GM12878 (cell line): ENCODE measurements around the gene TK2. TPM values are rescaled to one million over a fixed set of nuclear protein-coding genes. Genes with fewer than 3 reads are reported as not detected.

Experiments used
- ATAC-seq: fragments of 200-7000 bp; cut with Tn5 transposase; 3 replicates; pipeline ENCODE4 v1.9.1; 2020; ENCODE audit warnings: mild to moderate bottlenecking, moderate library complexity
- BruUV-seq: library from RNA; stranded (reverse); fragments of 400-500 nt; replicated peaks from 2 replicates; lab custom pipeline; 2021; lab: Mats Ljungman, UMichigan
- CTCF ChIA-PET: fragments of 300-600 bp; sonication (Branson Sonifier 250); formaldehyde crosslinking; extraction: SDS; loops from one replicate; lab custom pipeline; 2021; ENCODE audit warnings: inconsistent platforms; lab: Yijun Ruan, JAX
- POLR2A ChIA-PET: fragments of 350-600 bp; formaldehyde crosslinking; extraction: SDS; loops from one replicate; lab custom pipeline; 2021; ENCODE audit warnings: inconsistent platforms; lab: Charles Lee
- RAD21 ChIA-PET: fragments of 300-600 bp; sonication (Branson Sonifier 250); formaldehyde crosslinking; loops from one replicate; lab custom pipeline; 2023; ENCODE audit warnings: antibody characterized with exemption; ENCODE audit not compliant: unreplicated experiment; lab: Charles Lee
- SMC1A ChIA-PET: fragments of 300-600 bp; sonication (Branson Sonifier 250); formaldehyde crosslinking; loops from one replicate; lab custom pipeline; 2023; ENCODE audit not compliant: unreplicated experiment, uncharacterized antibody; lab: Charles Lee
- DNase-seq: peaks from one replicate; pipeline ENCODE4 v3.0.0-alpha.2; 2011; ENCODE audit warnings: low read depth, low spot score
- FAIRE-seq: peaks from 3 replicates; lab custom pipeline; 2011; peaks lifted over from hg19 to GRCh38; lab: Jason Lieb, UNC
- H2AFZ ChIP-seq: 2 replicates; pipeline ENCODE4 v1.6.0; 2011; ENCODE audit warnings: low read depth, low read length, control low read depth; ENCODE audit not compliant: control insufficient read depth
- H3K27ac ChIP-seq: 2 replicates; pipeline ENCODE4 v1.5.1; 2011; ENCODE audit warnings: control low read depth; ENCODE audit not compliant: control insufficient read depth, insufficient read depth
- H3K27me3 ChIP-seq, 2 experiments: replicated peaks in 1 of 2; 2 replicates each; pipeline versions ENCODE4 v1.6.0 to v1.6.1; 2011; ENCODE audit warnings: low read length in 1 of 2; ENCODE audit not compliant: control insufficient read depth in 2 of 2, insufficient read depth in 2 of 2
- H3K36me3 ChIP-seq, 2 experiments: 2 replicates each; pipeline ENCODE4 v1.5.1; 2011; ENCODE audit warnings: low read length in 1 of 2; ENCODE audit not compliant: control insufficient read depth in 2 of 2, insufficient read depth in 2 of 2
- H3K4me1 ChIP-seq: 2 replicates; pipeline ENCODE4 v1.6.1; 2011; ENCODE audit warnings: mild to moderate bottlenecking, low read length, moderate library complexity, mixed read lengths; ENCODE audit not compliant: control insufficient read depth, insufficient read depth
- H3K4me2 ChIP-seq: 2 replicates; pipeline ENCODE4 v1.6.0; 2011; ENCODE audit warnings: control low read depth; ENCODE audit not compliant: control insufficient read depth, insufficient read depth
- H3K4me3 ChIP-seq: fragments of 200-600 bp; sonication (generic); 2 replicates; pipeline ENCODE4 v1.5.1; 2016
- H3K79me2 ChIP-seq: 2 replicates; pipeline ENCODE4 v1.6.0; 2011; ENCODE audit warnings: low read length; ENCODE audit not compliant: control insufficient read depth, insufficient read depth
- H3K9ac ChIP-seq: 2 replicates; pipeline ENCODE4 v1.8.0; 2011; ENCODE audit warnings: low read length, control low read depth, mixed read lengths; ENCODE audit not compliant: control insufficient read depth, insufficient read depth
- H3K9me3 ChIP-seq: replicated peaks from 3 replicates; pipeline ENCODE4 v1.5.1; 2011; ENCODE audit warnings: mild to moderate bottlenecking, low read length; ENCODE audit not compliant: control insufficient read depth, insufficient read depth
- H4K20me1 ChIP-seq: 2 replicates; pipeline ENCODE4 v1.6.0; 2011; ENCODE audit not compliant: control insufficient read depth, insufficient read depth
- ASH2L ChIP-seq: fragments of 300-600, 200-600 bp; sonication (generic); IDR thresholded peaks from 2 replicates; pipeline ENCODE4 v1.6.1; 2017; ENCODE audit warnings: low read depth, mild to moderate bottlenecking, borderline replicate concordance
- BMI1 ChIP-seq: fragments of 450-650 bp; IDR thresholded peaks from 2 replicates; pipeline ENCODE4 v1.6.1; 2016; ENCODE audit warnings: mild to moderate bottlenecking, moderate library complexity, borderline replicate concordance
- CHD1 ChIP-seq: IDR thresholded peaks from 2 replicates; pipeline ENCODE4 v1.6.1; 2012; ENCODE audit warnings: low read depth, low read length, improper control_type of control experiment
- EP300 ChIP-seq, 2 experiments: fragments of 150-350 bp in 1 of 2; IDR thresholded peaks; 2 replicates each; pipeline ENCODE4 v1.6.1; 2011 to 2012; ENCODE audit warnings: low read depth in 2 of 2, low read length in 2 of 2, borderline replicate concordance in 1 of 2, improper control_type of control experiment in 1 of 2, inconsistent platforms in 1 of 2; ENCODE audit not compliant: control insufficient read depth in 1 of 2
- NR2C2 ChIP-seq: IDR thresholded peaks from 2 replicates; pipeline ENCODE4 v1.6.1; 2011; ENCODE audit warnings: borderline replicate concordance, low read depth; ENCODE audit not compliant: control insufficient read depth, insufficient read length
- POLR2AphosphoS5 ChIP-seq: IDR thresholded peaks from 2 replicates; pipeline ENCODE4 v1.6.1; 2011; ENCODE audit warnings: mild to moderate bottlenecking, low read length, inconsistent platforms
- RAD21 ChIP-seq: IDR thresholded peaks from 2 replicates; pipeline ENCODE4 v1.6.1; 2011; ENCODE audit warnings: mild to moderate bottlenecking, low read depth, low read length, moderate library complexity; ENCODE audit not compliant: insufficient read depth
- RB1 ChIP-seq: fragments of 450-650 bp; formaldehyde crosslinking; IDR thresholded peaks from 2 replicates; pipeline ENCODE4 v1.6.1; 2017; ENCODE audit warnings: mild to moderate bottlenecking, borderline replicate concordance
- SIN3A ChIP-seq: IDR thresholded peaks from 2 replicates; pipeline ENCODE4 v1.6.1; 2012; ENCODE audit warnings: low read depth, low read length, improper control_type of control experiment
- SMC3 ChIP-seq: IDR thresholded peaks from 2 replicates; pipeline ENCODE4 v1.6.1; 2011; ENCODE audit warnings: low read length, improper control_type of control experiment, borderline replicate concordance
- STAT3 ChIP-seq: IDR thresholded peaks from 2 replicates; pipeline ENCODE4 v1.6.1; 2011; ENCODE audit warnings: low read depth, low read length, improper control_type of control experiment
- ZNF274 ChIP-seq: IDR thresholded peaks from one replicate; pipeline ENCODE4 v1.8.0; 2011; ENCODE audit not compliant: insufficient read length, insufficient read depth
- WGBS: methylation state at CpG from one replicate; pipeline ENCODE4 v1.1.6; 2016; ENCODE audit warnings: low lambda C conversion rate; ENCODE audit not compliant: insufficient replicate concordance, insufficient coverage; ENCODE audit errors: missing lambda C conversion rate; 5-methylcytosine and 5-hydroxymethylcytosine counted together
- in situ Hi-C: fragments of 300-500 bp; cut with MboI; formaldehyde crosslinking; loops from 9 replicates; pipeline ENCODE4 v1.14.3; 2018; ENCODE audit warnings: mixed read lengths
- intact Hi-C: fragments of 100-400 bp; cut with micrococcal nuclease; formaldehyde crosslinking; loops from one replicate; pipeline ENCODE4 v1.14.2; 2022; ENCODE audit not compliant: unreplicated experiment
- polyA plus RNA-seq, 11 experiments: library from polyadenylated mRNA; depleted of rRNA in 4 of 11; unstranded in 6 of 11; stranded (reverse) in 5 of 11; fragments of >200 nt; fragmentation: Nextera tagmentation in 4 of 11; fragmentation: Illumina TruSeq in 1 of 11; extraction: Ambion mirVana in 4 of 11; extraction: Trizol in 1 of 11; gene quantifications; 1 replicate in 1 of 11; 2 replicates in 10 of 11; pipeline versions ENCODE4 v1.2.1 to v1.2.3, GENCODE V29; 2011 to 2016; ENCODE audit warnings: inconsistent platforms in 2 of 11, missing spikeins in 2 of 11, low read depth in 1 of 11
- total RNA-seq, 4 experiments: library from RNA; depleted of rRNA in 3 of 4; stranded (reverse); fragments of >200 nt in 3 of 4; fragmentation: Illumina TruSeq in 1 of 4; extraction: Trizol in 1 of 4; gene quantifications; 2 replicates each; pipeline versions ENCODE4 v1.2.1 to v1.2.3, GENCODE V29; 2013 to 2021
- TF ChIP-seq, protein P1 (sequence below): IDR thresholded peaks from 2 replicates; pipeline ENCODE4 v1.6.1; 2012; ENCODE audit warnings: improper control_type of control experiment, low read depth, low read length; ENCODE audit not compliant: insufficient replicate concordance
- TF ChIP-seq, protein P2 (sequence below): fragments of 150-350 bp; IDR thresholded peaks from 2 replicates; pipeline ENCODE4 v1.6.1; 2014; ENCODE audit warnings: mild to moderate bottlenecking, low read depth, low read length

The TK2 gene
- total and polyA plus RNA-seq, 10 of the 15 experiments (the other 5 are each of a cell fraction or from before 2014, with no cell fraction given), result 1.3 to 12.4 (median 3.0) TPM

DNA sequence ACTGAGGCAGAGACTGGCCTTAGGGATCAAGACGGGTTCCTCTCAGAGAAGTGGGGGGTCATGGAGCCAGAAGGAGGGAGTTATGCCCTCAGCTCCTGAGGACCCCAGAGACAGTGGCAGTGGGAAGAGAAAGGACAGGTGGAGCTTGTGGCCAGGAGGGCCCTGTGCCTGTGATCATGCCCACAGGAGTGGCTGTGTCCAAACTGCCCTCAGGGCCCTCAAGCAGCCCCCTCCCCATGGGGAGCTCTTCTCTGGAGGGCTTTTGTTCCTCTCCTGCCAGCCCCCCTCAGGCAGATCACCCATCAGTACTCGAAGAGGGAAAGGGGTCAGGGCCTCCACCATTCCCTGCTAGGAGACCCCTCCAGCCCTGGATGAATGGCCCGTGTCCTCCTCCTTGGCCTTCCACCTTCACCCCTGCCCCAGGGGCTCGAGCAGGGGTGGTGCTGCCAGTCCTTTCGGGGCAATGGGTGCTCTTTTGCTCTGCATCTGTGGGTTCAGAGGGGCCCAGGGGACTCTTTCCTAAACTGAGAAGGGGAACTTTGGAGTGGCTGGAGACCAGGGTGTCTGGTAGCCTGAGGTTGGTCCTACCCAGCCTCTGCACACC, 70.2 kb downstream of the TK2 start:
- BruUV-seq, result no TSS peak
- H3K4me3 ChIP-seq, result no peak overlapping the region
- peaks cover 5% of the 10 kb centered on the region for H3K4me1 ChIP-seq
- ChIA-PET SMC1A (interaction anchor here (0.6 to 2.4 kb wide), 2 partner anchors 73 to 81 kb away, joined by 3 to 9 read pairs; no protein-coding TSS in a partner anchor), CTCF (interaction anchor here (0.6 to 10.4 kb wide), 6 partner anchors 62 to 1099 kb away, joined by 3 to 118 read pairs (median 4); no protein-coding TSS in a partner anchor), RAD21 (interaction anchor here (1.3 to 1.5 kb wide), 4 partner anchors 75 to 111 kb away, joined by 3 to 5 read pairs (median 4); no protein-coding TSS in a partner anchor), POLR2A (no interaction called here)
- no peak overlapping the region for H3K4me2 ChIP-seq
- ATAC-seq, result no peak
- 0 out of 4 replicates have a peak, but pooled peaks cover 0 to 3% of the 10 kb centered on the region in 2 experiments for H3K27me3 ChIP-seq
- H2AFZ ChIP-seq, result no peak overlapping the region
- FAIRE-seq, result no peak
- no peak for DNase-seq
- no peaks in the 10 kb centered on the region for H4K20me1 ChIP-seq
- H3K9ac ChIP-seq, result no peak overlapping the region
- H3K79me2 ChIP-seq, result no peaks in the 10 kb centered on the region
- no peak overlapping the region for H3K27ac ChIP-seq
- 13% methylated on average over 4 of the region's 5 CpGs for WGBS
- in situ Hi-C loops (loop anchor here (5.0 kb wide), 1 partner anchor 72 kb away; no protein-coding TSS in a partner anchor), intact Hi-C loops (loop anchor here (2.0 to 5.0 kb wide), 2 partner anchors 69 to 122 kb away; no protein-coding TSS in a partner anchor)
- no peaks in the 10 kb centered on the region for H3K9me3 ChIP-seq
- H3K36me3 ChIP-seq, result no peaks in the 10 kb centered on the region
- no peak for TF ChIP-seq RB1
- no peak for TF ChIP-seq STAT3
- TF ChIP-seq, protein P1, sequence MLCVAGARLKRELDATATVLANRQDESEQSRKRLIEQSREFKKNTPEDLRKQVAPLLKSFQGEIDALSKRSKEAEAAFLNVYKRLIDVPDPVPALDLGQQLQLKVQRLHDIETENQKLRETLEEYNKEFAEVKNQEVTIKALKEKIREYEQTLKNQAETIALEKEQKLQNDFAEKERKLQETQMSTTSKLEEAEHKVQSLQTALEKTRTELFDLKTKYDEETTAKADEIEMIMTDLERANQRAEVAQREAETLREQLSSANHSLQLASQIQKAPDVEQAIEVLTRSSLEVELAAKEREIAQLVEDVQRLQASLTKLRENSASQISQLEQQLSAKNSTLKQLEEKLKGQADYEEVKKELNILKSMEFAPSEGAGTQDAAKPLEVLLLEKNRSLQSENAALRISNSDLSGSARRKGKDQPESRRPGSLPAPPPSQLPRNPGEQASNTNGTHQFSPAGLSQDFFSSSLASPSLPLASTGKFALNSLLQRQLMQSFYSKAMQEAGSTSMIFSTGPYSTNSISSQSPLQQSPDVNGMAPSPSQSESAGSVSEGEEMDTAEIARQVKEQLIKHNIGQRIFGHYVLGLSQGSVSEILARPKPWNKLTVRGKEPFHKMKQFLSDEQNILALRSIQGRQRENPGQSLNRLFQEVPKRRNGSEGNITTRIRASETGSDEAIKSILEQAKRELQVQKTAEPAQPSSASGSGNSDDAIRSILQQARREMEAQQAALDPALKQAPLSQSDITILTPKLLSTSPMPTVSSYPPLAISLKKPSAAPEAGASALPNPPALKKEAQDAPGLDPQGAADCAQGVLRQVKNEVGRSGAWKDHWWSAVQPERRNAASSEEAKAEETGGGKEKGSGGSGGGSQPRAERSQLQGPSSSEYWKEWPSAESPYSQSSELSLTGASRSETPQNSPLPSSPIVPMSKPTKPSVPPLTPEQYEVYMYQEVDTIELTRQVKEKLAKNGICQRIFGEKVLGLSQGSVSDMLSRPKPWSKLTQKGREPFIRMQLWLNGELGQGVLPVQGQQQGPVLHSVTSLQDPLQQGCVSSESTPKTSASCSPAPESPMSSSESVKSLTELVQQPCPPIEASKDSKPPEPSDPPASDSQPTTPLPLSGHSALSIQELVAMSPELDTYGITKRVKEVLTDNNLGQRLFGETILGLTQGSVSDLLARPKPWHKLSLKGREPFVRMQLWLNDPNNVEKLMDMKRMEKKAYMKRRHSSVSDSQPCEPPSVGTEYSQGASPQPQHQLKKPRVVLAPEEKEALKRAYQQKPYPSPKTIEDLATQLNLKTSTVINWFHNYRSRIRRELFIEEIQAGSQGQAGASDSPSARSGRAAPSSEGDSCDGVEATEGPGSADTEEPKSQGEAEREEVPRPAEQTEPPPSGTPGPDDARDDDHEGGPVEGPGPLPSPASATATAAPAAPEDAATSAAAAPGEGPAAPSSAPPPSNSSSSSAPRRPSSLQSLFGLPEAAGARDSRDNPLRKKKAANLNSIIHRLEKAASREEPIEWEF, result no peak
- no peak for TF ChIP-seq BMI1
- no peak for TF ChIP-seq CHD1
- no peak for TF ChIP-seq SIN3A
- no peak for TF ChIP-seq EP300 (IDR thresholded peaks at IDR 0.05; ENCODE audit: borderline replicate concordance in 1 of 2, control insufficient read depth in 1 of 2, low read depth in 2 of 2, low read length in 2 of 2)
- no peak for TF ChIP-seq RAD21
- TF ChIP-seq, protein P2, sequence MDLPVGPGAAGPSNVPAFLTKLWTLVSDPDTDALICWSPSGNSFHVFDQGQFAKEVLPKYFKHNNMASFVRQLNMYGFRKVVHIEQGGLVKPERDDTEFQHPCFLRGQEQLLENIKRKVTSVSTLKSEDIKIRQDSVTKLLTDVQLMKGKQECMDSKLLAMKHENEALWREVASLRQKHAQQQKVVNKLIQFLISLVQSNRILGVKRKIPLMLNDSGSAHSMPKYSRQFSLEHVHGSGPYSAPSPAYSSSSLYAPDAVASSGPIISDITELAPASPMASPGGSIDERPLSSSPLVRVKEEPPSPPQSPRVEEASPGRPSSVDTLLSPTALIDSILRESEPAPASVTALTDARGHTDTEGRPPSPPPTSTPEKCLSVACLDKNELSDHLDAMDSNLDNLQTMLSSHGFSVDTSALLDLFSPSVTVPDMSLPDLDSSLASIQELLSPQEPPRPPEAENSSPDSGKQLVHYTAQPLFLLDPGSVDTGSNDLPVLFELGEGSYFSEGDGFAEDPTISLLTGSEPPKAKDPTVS, result no peak
- TF ChIP-seq ZNF274, result no peak
- TF ChIP-seq POLR2AphosphoS5, result no peak
- TF ChIP-seq NR2C2, result no peak
- no peak for TF ChIP-seq SMC3
- no peak for TF ChIP-seq ASH2L
